Neural progenitor cell (in vitro differentiated cells): ENCODE results near the gene COMMD2. TPM values are rescaled to one million over a fixed set of nuclear protein-coding genes. Genes with fewer than 3 reads are reported as not detected.
A peak's percentile ranks its signal among the peaks of the same experiment; 100 is the strongest.

Source experiments
- DNase-seq: peaks from one replicate; pipeline ENCODE4 v3.0.0-alpha.2; 2016; ENCODE audit warnings: low spot score
- H2AFZ ChIP-seq: fragments of 200-600 bp; sonication (generic); replicated peaks from 2 replicates; pipeline ENCODE4 v1.6.1; 2016; ENCODE audit warnings: antibody characterized with exemption
- H3F3A ChIP-seq: fragments of 200-600 bp; sonication (generic); 2 replicates; pipeline ENCODE4 v1.6.1; 2016; ENCODE audit warnings: antibody characterized with exemption, low read depth
- H3K27ac ChIP-seq: fragments of 200-600 bp; sonication (generic); 2 replicates; pipeline ENCODE4 v1.5.1; 2016; ENCODE audit warnings: mild to moderate bottlenecking
- H3K27me3 ChIP-seq: fragments of 200-600 bp; sonication (generic); 2 replicates; pipeline ENCODE4 v1.6.1; 2016; ENCODE audit warnings: mild to moderate bottlenecking, moderate library complexity
- H3K36me3 ChIP-seq: fragments of 200-600 bp; sonication (generic); 2 replicates; pipeline ENCODE4 v1.5.1; 2016
- H3K4me1 ChIP-seq: fragments of 200-600 bp; sonication (generic); 2 replicates; pipeline ENCODE4 v1.6.1; 2016; ENCODE audit warnings: mixed run types
- H3K4me2 ChIP-seq: fragments of 200-600 bp; sonication (generic); 2 replicates; pipeline ENCODE4 v1.6.1; 2016
- H3K4me3 ChIP-seq: fragments of 200-600 bp; sonication (generic); 2 replicates; pipeline ENCODE4 v1.5.1; 2016
- H3K79me2 ChIP-seq: fragments of 200-600 bp; sonication (generic); 2 replicates; pipeline ENCODE4 v1.6.1; 2016; ENCODE audit warnings: low read depth
- H3K9ac ChIP-seq: fragments of 200-600 bp; sonication (generic); 2 replicates; pipeline ENCODE4 v1.6.1; 2016
- H3K9me3 ChIP-seq: fragments of 200-600 bp; sonication (generic); 2 replicates; pipeline ENCODE4 v1.5.1; 2016; ENCODE audit warnings: low read depth
- H4K20me1 ChIP-seq: fragments of 200-600 bp; sonication (generic); 2 replicates; pipeline ENCODE4 v1.6.1; 2016; ENCODE audit warnings: low read depth
- H3K27ac Mint-ChIP-seq: 3 replicates; pipeline ENCODE4 v1.8.0; 2021; ENCODE audit warnings: mixed read lengths
- H3K27me3 Mint-ChIP-seq: 2 replicates; pipeline ENCODE4 v1.8.0; 2022; ENCODE audit warnings: low read depth, mild to moderate bottlenecking, inconsistent platforms, moderate library complexity, mixed read lengths; ENCODE audit not compliant: insufficient read depth
- H3K36me3 Mint-ChIP-seq: 3 replicates; pipeline ENCODE4 v1.8.0; 2021; ENCODE audit warnings: mixed read lengths
- H3K4me1 Mint-ChIP-seq: 3 replicates; pipeline ENCODE4 v1.8.0; 2021; ENCODE audit warnings: mixed read lengths
- H3K4me3 Mint-ChIP-seq: 3 replicates; pipeline ENCODE4 v1.8.0; 2021; ENCODE audit warnings: mild to moderate bottlenecking, moderate library complexity, mixed read lengths
- H3K9me3 Mint-ChIP-seq: 3 replicates; pipeline ENCODE4 v1.8.0; 2020; ENCODE audit warnings: mixed read lengths
- CTCF ChIP-seq: fragments of 200-600 bp; sonication (generic); IDR thresholded peaks from 2 replicates; pipeline ENCODE4 v1.5.1; 2017; ENCODE audit warnings: antibody characterized with exemption, mild to moderate bottlenecking
- EZH2 ChIP-seq: fragments of 200-600 bp; sonication (generic); IDR thresholded peaks from 2 replicates; pipeline ENCODE4 v1.6.1; 2017; ENCODE audit warnings: antibody characterized with exemption, mild to moderate bottlenecking, moderate library complexity
- EZH2phosphoT487 ChIP-seq: fragments of 200-600 bp; sonication (generic); IDR thresholded peaks from 2 replicates; pipeline ENCODE4 v1.6.1; 2017; ENCODE audit warnings: antibody characterized with exemption
- total RNA-seq: library from RNA; depleted of rRNA; stranded (reverse); fragments of >200 nt; gene quantifications from 2 replicates; pipeline ENCODE4 v1.2.3, GENCODE V29; 2015; ENCODE audit warnings: low replicate concordance

The COMMD2 gene
- total RNA-seq, 1 donor from 2014 or later = 110 TPM

GRCh38 chr3:149739396-149739795 is 12.9 kb downstream of the COMMD2 start:
- Histone ChIP-seq H3K4me3 (no peak overlapping the region), H3K79me2 (no peaks in the 10 kb centered on the region), H3K27ac (no peak overlapping the region), H3K9me3 (no peaks in the 10 kb centered on the region), H3K9ac (no peak overlapping the region), H3K27me3 (no peaks in the 10 kb centered on the region), H3K4me2 (peak overlapping the region; percentile 8), H3F3A (no peaks in the 10 kb centered on the region), H3K36me3 (peaks cover 11% of the 10 kb centered on the region), H4K20me1 (no peaks in the 10 kb centered on the region), H2AFZ (no peak overlapping the region), H3K4me1 (peaks cover 6% of the 10 kb centered on the region)
- no peak overlapping the region for H3K27ac Mint-ChIP-seq
- no peaks in the 10 kb centered on the region for H3K9me3 Mint-ChIP-seq
- no peaks in the 10 kb centered on the region for H3K4me1 Mint-ChIP-seq
- no peaks in the 10 kb centered on the region for H3K27me3 Mint-ChIP-seq
- H3K36me3 Mint-ChIP-seq = peaks cover 2% of the 10 kb centered on the region
- no peak overlapping the region for H3K4me3 Mint-ChIP-seq
- no peak for DNase-seq
- TF ChIP-seq EZH2 (no peak), EZH2phosphoT487 (no peak), CTCF (no peak)

- no peaks in the 10 kb centered on the region for H3K9me3 ChIP-seq
- H3F3A ChIP-seq = no peaks in the 10 kb centered on the region
- H3K4me3 ChIP-seq = no peak overlapping the region
- H3K27me3 ChIP-seq = no peaks in the 10 kb centered on the region
- no peak overlapping the region for H2AFZ ChIP-seq
- Mint-ChIP-seq H3K9me3 (no peaks in the 10 kb centered on the region), H3K4me1 (no peaks in the 10 kb centered on the region), H3K27ac (no peak overlapping the region), H3K27me3 (no peaks in the 10 kb centered on the region), H3K36me3 (peaks cover 2% of the 10 kb centered on the region), H3K4me3 (no peak overlapping the region)
- H4K20me1 ChIP-seq = no peaks in the 10 kb centered on the region
- no peak overlapping the region for H3K4me2 ChIP-seq
- no peak overlapping the region for H3K9ac ChIP-seq
- no peaks in the 10 kb centered on the region for H3K79me2 ChIP-seq
- DNase-seq = no peak
- H3K4me1 ChIP-seq = peaks cover 6% of the 10 kb centered on the region
- no peak for TF ChIP-seq EZH2
- no peak for TF ChIP-seq CTCF
- TF ChIP-seq EZH2phosphoT487 = no peak
- H3K27ac ChIP-seq = no peak overlapping the region
- H3K36me3 ChIP-seq = peaks cover 10% of the 10 kb centered on the region
Observed at GRCh38 chr3:149738876-149739275, 13.4 kb downstream of the COMMD2 start.

- Histone ChIP-seq H3K9me3 (no peaks in the 10 kb centered on the region), H4K20me1 (no peaks in the 10 kb centered on the region), H3K4me1 (peaks cover 6% of the 10 kb centered on the region), H3K27me3 (no peaks in the 10 kb centered on the region), H3F3A (no peaks in the 10 kb centered on the region), H2AFZ (no peak overlapping the region), H3K27ac (no peak overlapping the region), H3K9ac (no peak overlapping the region), H3K36me3 (peaks cover 9% of the 10 kb centered on the region), H3K79me2 (no peaks in the 10 kb centered on the region), H3K4me2 (no peak overlapping the region), H3K4me3 (no peak overlapping the region)
- Mint-ChIP-seq H3K36me3 (peaks cover 2% of the 10 kb centered on the region), H3K27ac (no peak overlapping the region), H3K9me3 (no peaks in the 10 kb centered on the region), H3K4me1 (no peaks in the 10 kb centered on the region), H3K27me3 (no peaks in the 10 kb centered on the region), H3K4me3 (no peak overlapping the region)
- DNase-seq = no peak
- no peak for TF ChIP-seq EZH2phosphoT487
- no peak for TF ChIP-seq EZH2
- no peak for TF ChIP-seq CTCF
Observed at GRCh38 chr3:149736953-149737205, 15.4 kb downstream of the COMMD2 start.
